Occipital lobe (tissue), 2 donors: ENCODE measurements around the gene SP5. TPM values are rescaled to one million over a fixed set of nuclear protein-coding genes. Genes with fewer than 3 reads are reported as not detected.
"Not testable (repeated sequence)": the region's sequence is repeated elsewhere in the genome, so short reads cannot be mapped to it uniquely, and the experiment has no call there.

Experiments used
- DNase-seq: peaks from one replicate; lab custom pipeline; 2025; lab: John Stamatoyannopoulos, UW
- total RNA-seq: library from RNA; depleted of rRNA; stranded (reverse); fragments of >200 nt; gene quantifications from one replicate; pipeline ENCODE4 v1.2.3, GENCODE V29; 2014

The SP5 gene
- 0.78 TPM for total RNA-seq

- no peak for DNase-seq
Measured at GRCh38 chr2:170715062-170715931, at the start of gene SP5. Gene SP5 (plus strand): TSS chr2:170715337. CDS start chr2:170715513, 176 bp downstream.

GRCh38 chr2:170665743-170666142 lies 49.4 kb upstream of the SP5 start:
- no peak for DNase-seq

GRCh38 chr2:170669909-170670308 lies 45.2 kb upstream of the SP5 start:
- DNase-seq = no peak

GRCh38 chr2:170670651-170671050 lies 44.5 kb upstream of the SP5 start:
- DNase-seq = no peak

- DNase-seq = no peak
Measured at GRCh38 chr2:170671079-170671478, 44.1 kb upstream of the SP5 start.

GRCh38 chr2:170674282-170674681 lies 40.9 kb upstream of the SP5 start:
- DNase-seq = not testable (repeated sequence)

- DNase-seq = no peak
Measured at GRCh38 chr2:170675701-170676100, 39.4 kb upstream of the SP5 start.

- no peak for DNase-seq
Measured at GRCh38 chr2:170679607-170680079, 35.5 kb upstream of the SP5 start.

- DNase-seq = no peak
Measured at GRCh38 chr2:170680172-170680941, 34.8 kb upstream of the SP5 start.

- no peak for DNase-seq
Measured at GRCh38 chr2:170681311-170681710, 33.8 kb upstream of the SP5 start.

- DNase-seq = no peak
Measured at GRCh38 chr2:170685591-170685990, 29.5 kb upstream of the SP5 start.

GRCh38 chr2:170689481-170689880 lies 25.7 kb upstream of the SP5 start:
- DNase-seq = no peak

GRCh38 chr2:170690640-170691039 lies 24.5 kb upstream of the SP5 start:
- no peak for DNase-seq

GRCh38 chr2:170694316-170694715 lies 20.8 kb upstream of the SP5 start:
- no peak for DNase-seq

- no peak for DNase-seq
Measured at GRCh38 chr2:170695521-170696410, 19.4 kb upstream of the SP5 start.

GRCh38 chr2:170696948-170697347 lies 18.2 kb upstream of the SP5 start:
- DNase-seq = no peak

GRCh38 chr2:170701011-170701410 lies 14.1 kb upstream of the SP5 start:
- no peak for DNase-seq

GRCh38 chr2:170703776-170704476 lies 11.2 kb upstream of the SP5 start:
- DNase-seq = no peak

- no peak for DNase-seq
Measured at GRCh38 chr2:170707821-170708795, 7.0 kb upstream of the SP5 start.

GRCh38 chr2:170710609-170710979 lies 4.5 kb upstream of the SP5 start:
- DNase-seq = no peak
